Fibroblast of skin of scalp (primary cell): Measurements from ENCODE around the gene TBX6.

ENCODE experiments used
- DNase-seq: peaks from one replicate; pipeline ENCODE4 v3.0.0-alpha.2; 2013

The TBX6 gene

DNA sequence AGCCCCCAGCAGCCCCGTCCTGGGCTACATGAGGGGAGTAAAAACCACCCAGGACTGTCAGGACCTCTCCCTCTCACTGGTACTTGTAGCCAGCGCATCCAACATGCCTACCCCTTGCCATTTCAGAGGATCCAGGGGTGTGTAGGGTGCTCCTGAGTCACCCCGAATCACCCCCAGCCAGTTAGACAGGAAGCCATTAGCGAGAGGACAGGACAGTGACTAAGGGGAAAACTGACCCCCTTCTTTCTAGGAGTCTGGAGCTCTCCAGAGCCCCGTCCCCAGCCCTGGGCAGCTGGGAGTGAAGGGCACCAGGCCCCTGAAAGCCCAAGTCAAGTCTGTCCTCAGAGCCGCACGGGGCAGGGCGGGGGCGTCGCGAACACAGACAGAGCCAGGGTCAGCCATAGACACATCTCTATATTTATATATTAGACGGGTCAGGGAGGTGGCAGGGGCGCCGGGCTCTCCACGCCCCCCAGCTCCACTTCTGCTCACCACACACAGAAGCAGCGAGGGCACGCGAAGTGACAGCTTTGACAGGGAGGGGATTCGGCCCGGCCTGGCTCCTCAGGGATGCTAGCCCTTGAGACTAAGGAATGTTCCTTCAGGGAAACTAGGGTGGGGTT is 22.1 kb upstream of the TBX6 start:
- DNase-seq: no peak

DNA sequence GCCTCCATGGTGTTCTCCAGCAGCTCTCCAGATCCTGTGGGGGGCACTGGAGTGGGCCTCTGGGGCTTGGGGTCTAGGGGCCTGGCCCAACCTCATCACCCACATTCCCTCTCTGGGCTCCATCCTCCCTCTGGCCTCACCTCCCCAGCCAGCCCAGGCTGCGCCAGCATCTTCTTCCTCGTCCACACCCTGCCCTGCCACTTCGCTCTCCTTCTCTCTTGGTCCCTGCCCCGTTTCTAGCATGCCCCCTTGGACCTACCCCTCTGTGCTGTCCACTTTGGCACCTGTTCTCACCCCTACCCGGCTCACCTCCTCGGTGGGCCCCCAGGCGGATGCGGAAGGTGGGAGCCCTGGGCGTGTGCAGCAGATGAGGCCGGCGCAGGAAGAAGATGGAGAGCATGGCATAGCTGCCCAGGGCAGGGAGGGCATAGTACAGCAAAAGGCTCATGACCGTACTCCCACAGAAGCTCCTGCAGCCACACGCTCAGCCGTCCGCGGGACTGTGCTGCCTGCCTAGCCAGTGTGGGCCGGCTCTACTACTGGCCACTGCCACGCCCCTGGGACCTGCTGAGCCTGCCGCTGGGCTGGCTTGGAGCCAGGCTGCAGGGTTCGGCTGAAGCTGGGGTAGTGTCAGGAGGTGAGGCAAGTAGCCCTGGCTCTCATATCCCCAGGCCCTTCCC is 21.4 kb upstream of the TBX6 start, which contains the start of gene GDPD3:
GDPD3 (minus strand) TSS at position 507 of the 680 bp plus-strand sequence; CDS start at position 448, 59 bp downstream.
- no peak for DNase-seq

DNA sequence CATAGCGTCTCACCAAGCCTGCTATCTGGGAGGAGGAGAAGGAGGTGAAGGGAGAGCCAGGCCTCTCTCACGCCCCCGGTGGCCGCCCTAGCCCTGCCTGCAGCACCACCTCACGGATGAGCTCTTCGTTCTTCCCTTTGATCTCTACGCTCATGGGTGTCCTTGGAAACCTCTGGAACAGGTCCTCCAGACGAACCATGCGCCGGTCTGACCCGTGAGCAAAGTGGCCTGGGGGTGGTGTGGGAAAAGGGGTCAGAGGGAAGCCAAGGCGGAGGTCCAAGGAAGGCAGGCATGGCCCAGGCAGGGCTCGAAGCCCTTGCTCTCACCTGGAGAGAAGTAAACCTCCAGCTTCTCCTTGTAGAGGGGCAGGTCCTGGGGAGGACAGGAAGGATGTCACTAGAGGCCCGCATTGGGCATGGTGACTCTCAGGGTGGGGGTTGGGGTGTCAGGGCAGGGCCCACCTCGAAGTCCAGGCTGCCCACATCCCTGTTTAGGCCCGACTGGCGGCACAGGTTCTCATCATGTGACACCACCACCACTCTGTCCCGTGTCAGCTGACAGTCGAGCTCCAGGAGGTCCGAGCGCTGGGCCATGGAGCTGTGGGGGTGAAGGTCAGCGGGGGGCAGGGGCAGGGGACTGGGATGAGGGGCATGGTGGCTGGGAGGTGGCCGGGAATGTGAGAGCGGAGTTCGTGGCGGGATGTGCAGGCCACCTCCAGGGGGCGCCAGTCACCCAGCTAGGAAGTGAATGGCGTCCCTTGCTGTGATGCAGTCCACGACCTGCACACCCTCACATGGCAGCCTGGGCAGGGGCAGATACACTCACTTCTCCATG is 20.7 kb upstream of the TBX6 start:
- peak; percentile 55 for DNase-seq

DNA sequence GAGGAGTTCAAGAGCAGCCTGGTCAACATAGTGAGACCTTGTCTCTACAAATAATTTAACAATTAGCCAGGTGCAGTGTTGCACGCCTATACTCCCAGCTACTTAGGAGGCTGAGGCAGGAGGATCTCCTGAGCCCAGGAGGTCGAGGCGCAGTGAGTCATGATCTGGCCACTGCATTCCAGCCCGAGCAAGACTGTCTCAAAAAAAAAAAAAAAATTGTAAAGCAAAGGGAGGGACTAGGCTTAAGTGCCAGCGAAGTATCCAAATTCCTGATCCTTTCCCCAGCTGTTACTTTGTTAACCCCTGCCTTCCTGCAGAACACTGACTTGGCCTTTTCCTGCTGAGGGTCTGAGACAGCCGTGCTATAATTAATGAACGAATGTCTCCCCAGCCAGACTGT is 18.9 kb upstream of the TBX6 start:
- DNase-seq: peak; percentile 46

DNA sequence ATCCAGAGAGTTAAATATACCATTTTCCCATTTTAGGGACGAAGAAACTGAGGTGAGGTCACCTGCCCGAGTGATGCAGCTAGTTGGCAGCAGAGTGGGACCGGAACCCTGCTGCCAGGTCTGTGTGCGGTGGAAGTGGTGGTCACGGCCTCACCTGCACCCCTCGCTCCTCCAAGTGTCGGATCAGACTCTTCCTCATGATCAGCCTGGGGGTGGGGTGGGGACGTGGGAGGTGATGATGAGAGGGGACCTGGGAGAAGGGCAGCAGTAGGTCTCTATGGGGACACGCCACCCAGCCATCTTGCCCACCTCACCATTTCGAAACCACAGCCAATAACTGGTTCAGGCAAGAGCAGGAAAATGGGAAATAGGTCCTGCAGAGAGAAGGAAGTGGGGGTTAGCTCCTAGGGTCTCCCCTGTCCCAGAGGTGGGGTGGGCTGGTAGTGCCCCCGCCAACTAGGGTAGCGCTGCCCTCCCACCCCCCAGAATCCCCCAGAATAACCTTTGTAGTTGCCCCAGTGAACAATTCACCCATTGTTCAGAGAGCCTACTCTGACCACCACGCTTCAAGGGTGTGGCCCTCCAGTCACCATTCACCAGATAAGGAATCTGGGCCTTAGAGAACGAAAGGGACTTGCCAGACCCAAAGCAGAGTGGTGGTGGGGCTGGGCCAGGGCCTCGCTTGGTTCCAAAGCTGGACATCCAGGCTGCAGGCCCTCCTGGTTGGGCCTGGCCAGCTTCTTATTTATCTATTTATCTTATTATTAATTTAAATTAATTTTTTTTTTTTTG is 16.5 kb upstream of the TBX6 start:
- no peak for DNase-seq

DNA sequence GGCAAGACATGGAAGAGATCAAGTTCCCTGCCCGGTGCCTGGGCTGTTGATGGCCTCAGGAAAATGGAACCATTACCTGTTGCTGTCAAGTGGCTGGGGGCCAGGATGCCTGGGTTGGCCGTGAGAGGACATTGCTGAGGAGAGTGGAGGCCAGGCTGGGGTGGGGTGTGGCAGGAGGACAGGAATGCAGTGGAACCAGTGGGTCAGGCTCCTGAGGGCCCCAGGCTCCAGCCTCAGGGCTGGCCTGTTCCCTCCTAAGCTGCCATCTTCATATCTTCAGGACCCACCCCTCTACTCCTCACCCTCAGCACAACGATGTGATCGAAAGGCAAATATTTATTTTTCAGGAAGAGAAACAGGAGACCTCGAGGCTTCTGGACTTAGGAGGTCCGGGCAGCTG is 12.8 kb upstream of the TBX6 start:
- DNase-seq: no peak

DNA sequence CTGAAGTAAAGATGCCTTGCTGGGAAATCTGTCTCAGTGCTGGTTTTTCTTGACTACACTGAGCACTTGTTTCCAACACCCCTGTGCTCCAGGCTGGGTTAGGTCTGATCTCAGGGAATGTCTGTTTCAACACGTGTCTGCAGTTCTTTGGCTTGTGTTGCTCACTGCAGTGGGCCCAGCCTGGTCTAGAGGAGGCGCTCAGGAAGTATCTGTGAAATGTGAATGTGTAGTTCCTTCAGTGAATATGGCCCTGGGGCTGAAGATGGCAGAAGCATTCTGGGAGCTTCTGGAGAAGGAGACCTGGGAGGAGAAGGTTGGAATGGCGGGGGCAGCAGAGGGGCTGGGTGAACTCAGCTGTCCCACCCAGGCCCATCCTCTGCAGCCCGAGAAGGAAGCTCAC is 12.4 kb upstream of the TBX6 start:
- no peak for DNase-seq

DNA sequence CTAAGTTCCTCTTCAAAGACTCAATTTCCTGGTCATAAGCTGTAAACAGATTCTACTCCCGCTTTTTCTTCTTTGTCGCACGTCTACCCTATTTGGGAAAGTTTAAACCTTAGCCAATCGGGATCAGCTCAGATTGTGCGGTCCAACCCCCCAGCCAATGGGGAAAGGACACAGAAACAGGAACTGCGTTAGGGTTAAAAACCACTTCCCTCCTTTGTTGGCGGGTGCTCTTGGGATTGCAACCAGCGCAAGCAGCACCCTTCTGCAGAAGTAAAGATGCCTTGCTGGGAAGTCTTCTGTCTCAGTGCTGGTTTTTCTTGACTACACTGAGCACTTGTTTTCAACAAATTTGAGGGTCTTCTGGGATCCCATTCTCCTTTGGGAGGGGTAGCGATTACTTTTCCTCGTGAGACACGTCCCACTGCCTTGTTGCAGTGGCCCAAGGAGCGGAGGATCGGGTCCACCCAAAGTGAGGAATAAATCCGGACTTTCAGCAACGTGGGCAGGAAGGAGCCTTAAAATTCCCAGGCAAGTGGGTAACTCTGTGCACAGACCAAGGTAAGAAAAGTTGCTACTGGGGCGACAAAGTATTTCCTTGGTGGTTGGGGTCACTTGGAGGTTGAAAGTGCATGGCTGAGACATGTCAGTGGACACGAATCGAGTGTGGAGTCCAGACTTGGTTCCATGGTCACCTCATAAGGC is 5.3 kb upstream of the TBX6 start:
- DNase-seq: no peak

DNA sequence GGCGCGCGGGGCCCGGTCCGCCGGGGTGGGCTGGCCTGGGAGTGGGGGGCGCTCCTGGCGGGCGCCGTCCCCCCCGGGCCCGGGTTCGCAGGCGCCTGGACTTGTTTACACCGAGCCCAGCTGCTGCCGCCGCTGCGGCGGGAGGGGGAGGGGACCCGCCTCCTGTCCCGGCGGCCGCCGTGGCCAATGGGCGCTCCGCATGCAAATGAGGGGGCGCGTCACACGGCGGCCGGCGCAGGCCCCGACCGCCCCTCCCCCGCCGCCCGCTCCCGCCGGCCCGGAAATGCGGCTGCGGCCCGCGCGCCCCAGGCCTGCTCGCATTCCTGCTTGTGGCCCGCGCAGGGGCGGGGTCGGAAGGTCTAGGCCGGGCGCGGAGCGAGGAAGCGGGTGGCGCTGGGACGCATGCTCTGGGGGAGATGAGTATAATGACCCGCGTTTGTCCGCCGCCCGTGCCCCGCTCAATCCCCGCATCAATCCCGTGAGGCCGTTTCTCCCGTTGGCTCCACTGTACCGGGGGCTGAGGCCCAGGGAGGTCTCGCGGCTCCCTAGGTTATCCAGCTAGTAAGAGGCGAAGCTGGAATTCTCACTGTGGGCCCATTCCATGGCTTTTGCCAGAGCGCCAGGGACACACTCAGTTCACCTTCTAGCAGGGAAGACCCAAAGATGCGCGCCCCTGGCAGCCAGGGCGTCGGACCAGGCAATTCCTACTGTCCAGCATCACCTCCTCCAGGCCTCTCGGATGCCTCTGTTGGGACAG is 4.6 kb upstream of the TBX6 start, which contains the start of gene YPEL3:
YPEL3 (minus strand) TSS at position 109 of the 757 bp plus-strand sequence. CDS start 731 bp downstream, outside the sequence.
- peak; percentile 91 for DNase-seq

DNA sequence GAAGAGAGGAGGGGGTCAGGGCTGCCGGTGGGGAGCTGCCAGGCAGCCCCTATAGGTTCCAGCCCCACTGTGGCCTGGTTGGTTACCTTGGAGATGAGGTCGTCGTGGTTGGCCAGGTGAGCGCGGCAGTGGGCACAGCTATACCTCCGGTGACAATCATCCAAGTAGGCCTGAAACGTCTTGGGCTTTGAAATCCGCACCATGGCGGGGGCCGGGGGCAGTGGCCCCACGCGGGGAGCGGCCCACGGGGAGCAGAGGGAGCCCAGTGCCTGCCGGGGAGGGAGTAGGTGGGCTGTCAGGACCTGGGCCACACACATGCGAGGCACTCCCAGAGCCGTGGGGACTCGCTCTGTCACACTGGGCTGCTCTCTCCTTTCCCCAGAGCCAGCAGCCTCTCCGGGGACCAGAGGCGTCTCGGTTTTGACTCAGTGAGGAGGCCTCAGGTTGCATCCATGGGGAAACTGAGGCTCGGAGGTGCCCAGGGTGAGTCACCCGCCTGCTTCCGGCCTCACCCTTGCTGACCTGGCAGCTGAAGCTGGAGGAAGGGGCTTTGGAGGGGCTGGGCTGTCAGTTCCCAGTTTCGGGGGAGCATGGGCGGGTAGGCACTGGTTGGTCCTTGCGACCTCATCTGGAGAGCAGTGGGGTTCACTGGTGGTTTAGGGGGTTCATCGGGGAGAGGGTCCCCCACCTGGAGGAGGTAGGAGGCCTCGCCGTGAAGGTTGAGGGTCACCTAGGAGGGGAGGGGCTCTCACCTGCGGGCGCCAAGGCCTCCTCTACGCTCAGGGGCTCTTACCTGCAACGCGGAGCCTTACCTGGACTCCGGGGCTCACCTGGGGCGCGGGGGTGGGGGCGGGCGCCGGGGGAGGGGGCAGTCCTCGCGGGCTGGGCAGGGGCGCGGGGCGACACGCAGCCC is 3.7 kb upstream of the TBX6 start:
- no peak for DNase-seq

DNA sequence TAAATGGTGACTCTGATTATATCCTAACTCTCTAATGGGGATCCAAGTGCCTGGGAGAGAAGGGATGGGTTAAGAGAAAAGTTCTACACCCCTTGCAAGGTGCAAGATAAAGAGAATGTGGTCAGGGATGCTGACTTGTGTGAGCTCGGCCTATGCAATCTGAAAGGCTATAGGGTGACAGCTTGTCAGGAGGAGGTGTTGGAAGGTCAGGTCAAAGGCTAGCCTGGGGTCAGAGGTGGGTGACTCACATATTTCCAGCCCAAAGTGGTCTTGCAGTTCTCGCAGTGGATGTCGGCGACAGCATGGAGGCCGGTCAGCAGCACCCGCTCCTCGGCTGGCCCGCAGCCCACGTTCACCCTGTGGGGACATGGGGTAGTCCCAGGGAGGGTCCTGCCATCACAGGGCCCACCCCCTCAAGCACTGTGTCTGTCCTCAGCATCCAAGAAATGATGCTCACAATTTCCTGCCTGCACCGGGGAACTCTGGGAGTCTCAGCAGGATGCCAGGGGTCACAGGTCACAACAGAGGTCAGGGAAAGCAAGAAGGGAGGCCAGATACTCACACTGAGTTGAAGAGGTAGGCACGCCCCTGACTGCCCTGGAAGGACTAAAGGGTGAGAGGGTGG is 2.9 kb upstream of the TBX6 start:
- DNase-seq: no peak

DNA sequence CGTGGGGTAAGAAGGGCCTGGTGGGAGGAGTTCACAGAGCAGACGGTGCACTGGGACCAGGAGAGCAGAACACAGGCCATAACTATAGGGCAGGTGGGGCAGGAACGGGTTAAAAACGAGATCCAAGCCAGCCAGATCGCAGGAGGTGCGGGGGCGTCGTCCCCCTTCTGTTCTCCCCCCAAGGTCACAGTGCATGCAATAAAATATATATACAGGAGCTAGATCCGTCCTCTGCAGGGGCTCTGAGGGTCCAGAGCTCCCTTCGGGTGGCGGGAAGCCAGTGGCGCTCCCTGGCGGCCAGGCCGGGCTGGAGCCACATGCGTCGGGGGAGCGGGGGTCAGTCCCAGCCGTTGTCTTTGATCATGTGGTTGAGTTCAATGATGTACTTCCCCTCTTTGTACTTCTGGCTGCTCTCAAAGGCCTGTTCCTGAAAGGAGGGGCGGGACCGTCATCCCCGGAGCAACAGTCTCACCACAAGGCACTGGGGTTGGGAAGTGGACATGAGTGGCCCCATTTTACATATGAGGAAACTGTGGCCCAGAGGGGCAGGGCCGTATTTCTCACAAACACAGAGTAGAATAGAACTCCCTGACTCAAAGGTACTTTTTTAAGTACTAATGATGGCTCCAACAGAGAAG is 768 bp upstream of the TBX6 start:
- peak; percentile 59 for DNase-seq

DNA sequence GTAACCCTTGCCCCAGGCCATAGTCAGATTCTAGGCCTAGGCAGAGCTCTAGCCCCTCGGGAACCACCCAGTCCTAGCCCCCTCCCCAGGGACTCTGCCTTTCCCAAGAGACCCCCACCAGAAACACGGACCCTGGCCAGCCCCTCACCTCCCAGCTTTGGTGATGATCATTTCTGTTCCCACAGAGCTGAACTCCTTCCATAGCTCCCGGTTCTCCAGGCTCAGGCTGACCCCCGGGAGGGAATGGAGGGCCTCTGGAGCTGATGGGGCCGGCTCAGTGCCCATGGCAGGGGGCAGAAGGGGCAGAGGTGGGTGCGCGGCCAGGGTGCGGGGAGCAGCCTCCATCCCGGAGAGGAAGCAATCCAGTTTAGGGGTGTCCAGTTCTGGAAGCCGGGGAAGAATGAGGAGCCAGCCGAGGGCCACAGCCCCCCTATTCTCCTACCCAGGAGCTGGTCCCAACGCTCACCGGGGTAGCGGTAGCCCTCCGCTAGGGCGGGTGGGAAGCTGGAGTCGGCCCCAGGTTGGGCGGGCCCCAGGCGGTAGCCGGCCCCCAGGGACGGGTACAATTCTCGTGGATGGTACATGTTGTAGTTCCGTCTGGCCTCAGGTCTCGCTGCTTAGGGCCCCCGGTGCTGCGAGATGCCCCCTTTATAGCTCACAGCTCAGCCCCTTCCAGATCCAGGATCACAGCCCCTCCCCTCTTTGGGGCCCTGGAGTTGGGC is 953 bp downstream of the TBX6 start:
- DNase-seq: no peak

DNA sequence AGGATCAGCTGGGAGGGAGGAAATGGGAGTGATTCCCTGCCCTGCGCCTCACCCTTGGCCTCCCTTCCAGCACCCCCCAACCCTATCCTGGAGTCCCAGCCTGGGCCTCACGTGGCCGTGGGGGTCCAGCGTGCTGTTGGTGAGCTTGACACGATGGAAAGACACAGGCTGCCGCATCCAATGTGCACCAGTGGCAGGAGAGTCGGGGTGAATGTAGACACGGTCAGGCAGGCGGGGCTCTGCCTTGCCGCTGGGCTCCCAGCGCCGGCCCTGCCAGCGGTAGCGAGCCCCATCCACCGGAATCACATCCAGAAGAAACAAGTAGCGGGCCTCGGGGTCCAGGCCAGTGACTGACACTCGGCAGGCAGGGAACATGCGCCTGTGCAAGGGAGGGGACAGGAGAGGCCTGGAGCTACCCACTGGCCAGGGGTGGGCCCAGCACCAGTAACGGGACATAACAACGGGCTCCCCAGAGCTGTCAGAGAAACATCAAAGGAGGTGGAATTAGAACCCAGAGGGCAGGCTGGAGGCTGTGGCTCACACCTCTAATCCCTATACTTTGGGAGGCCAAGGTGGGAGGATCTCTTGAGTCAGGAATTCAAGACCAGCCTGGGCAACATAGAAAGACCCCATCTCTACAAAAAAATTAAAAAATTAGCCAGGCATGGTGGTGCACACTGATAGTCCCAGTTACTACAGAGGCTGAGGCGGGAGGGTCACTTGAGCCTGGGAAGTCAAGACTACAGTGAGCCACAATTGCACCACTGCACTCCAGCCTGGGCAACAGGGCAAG is 2.7 kb downstream of the TBX6 start:
- no peak for DNase-seq

DNA sequence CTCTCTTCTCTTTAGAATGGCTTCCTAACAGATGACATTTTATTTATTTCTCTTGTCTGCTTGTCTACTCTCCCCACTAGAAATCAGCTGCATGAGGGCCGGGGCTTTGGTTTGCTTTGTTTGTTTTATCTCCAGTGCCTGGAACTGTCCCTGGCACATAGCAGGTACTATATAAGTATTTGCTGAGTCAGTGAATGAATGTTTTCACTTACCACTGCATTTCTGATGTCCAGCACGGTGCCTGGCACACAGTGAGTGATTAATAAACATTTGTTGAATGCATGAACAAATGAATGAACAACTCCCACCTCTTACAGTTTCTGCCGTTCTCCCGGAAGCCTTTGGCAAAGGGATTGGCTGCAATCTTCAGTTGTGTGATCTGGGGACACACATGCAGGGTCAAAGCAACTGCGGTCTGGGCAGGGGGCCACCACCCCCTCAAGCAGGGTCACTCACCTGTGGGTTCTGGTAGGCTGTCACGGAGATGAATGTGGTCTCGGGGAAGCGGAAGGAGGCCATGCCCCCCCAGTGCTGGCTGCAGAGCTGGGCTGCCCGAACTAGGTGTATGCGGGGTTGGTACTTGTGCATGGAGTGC is 3.4 kb downstream of the TBX6 start:
- no peak for DNase-seq

DNA sequence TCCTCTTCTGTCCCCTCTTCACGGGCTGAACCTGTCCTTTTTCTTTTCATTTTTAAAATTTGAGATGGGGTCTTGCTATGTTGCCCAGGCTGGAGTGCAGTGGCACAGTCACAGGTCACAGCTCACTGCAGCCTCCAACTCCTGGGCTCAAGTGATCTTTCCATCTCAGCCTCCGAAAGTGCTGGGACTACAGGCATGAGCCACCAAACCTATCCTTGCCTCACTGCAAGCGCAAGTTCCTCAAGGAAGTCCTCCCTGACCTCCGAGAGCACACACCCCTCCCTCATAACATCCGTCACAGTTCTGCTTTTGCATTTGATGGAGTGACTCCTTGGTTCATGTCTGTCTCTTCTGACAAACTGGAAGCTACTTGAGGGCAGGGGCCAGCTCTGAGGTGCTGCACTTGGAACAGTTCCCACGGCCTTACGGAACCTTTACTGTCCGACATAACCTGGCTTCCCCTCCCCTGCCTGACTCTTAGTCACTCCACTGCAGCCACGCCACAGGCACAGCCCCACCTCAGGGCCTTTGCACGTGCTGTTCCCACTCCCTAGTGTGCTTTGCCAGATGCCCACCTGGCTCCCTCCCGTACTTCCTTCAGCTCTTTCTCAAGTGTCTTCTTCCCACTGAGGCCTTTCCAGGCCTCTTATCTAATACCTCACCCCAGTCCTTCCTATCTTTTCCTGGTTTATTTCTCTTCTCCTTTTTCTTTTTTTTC is 4.4 kb downstream of the TBX6 start:
- DNase-seq: no peak
